ENCODE data around the gene CTNND2. TPM values are rescaled to one million over a fixed set of nuclear protein-coding genes. Genes with fewer than 3 reads are reported as not detected.

Gene CTNND2
- polyA plus RNA-seq, 1 donor from 2014 or later: 67.0 TPM

- Histone ChIP-seq H3K9me2 (ENCODE audit: insufficient read depth, low read length) (no peaks in the 10 kb centered on the region), H3K36me3 (ENCODE audit: insufficient read depth, low read length) (no peaks in the 10 kb centered on the region), H3K9ac (ENCODE audit: low read length) (no peak overlapping the region), H2AFZ (ENCODE audit: low read depth, low read length) (no peak overlapping the region), H4K20me1 (ENCODE audit: insufficient read depth) (no peaks in the 10 kb centered on the region), H3K9me3 (ENCODE audit: low read length) (no peaks in the 10 kb centered on the region), H3F3A (ENCODE audit: insufficient read depth, low read length, poor library complexity, severe bottlenecking) (no peaks in the 10 kb centered on the region), H3K27me3 (ENCODE audit: insufficient read depth, low read depth, low read length) (no peaks in the 10 kb centered on the region), H3K4me2 (ENCODE audit: low read length) (no peak overlapping the region), H3K79me2 (replicated peaks; ENCODE audit: insufficient read depth, low read length) (no peaks in the 10 kb centered on the region), H3K4me3 (ENCODE audit: low read length) (no peak overlapping the region), H3K27ac (ENCODE audit: low read length) (no peak overlapping the region)
- no peak for TF ChIP-seq POLR2AphosphoS5 (IDR thresholded peaks at IDR 0.05)
- no peak for TF ChIP-seq EZH2 (IDR thresholded peaks at IDR 0.05; ENCODE audit: borderline replicate concordance, insufficient read depth, low read length, poor library complexity, severe bottlenecking)
- no peak for TF ChIP-seq REST (IDR thresholded peaks at IDR 0.05; ENCODE audit: borderline replicate concordance)
- no peak for TF ChIP-seq EP300 (conservative IDR thresholded peaks at IDR 0.05; ENCODE audit: poor library complexity, severe bottlenecking)
- TF ChIP-seq RAD21 (conservative IDR thresholded peaks at IDR 0.05): no peak
- no peak for TF ChIP-seq TAF1 (IDR thresholded peaks at IDR 0.05; ENCODE audit: low read depth)
- no peak for TF ChIP-seq CTCF (IDR thresholded peaks at IDR 0.05; ENCODE audit: poor library complexity, severe bottlenecking)
- no peak for TF ChIP-seq SMC3 (conservative IDR thresholded peaks at IDR 0.05; ENCODE audit: poor library complexity)
- no peak for TF ChIP-seq MXI1 (conservative IDR thresholded peaks at IDR 0.05; ENCODE audit: poor library complexity, severe bottlenecking)
These were observed 764.9 kb downstream of the CTNND2 start for GRCh38 chr5:11139217-11139865.

- no peaks in the 10 kb centered on the region for H3K79me2 ChIP-seq (replicated peaks; ENCODE audit: insufficient read depth, low read length)
- no peaks in the 10 kb centered on the region for H3K9me2 ChIP-seq (ENCODE audit: insufficient read depth, low read length)
- no peak overlapping the region for H3K27ac ChIP-seq (ENCODE audit: low read length)
- no peaks in the 10 kb centered on the region for H3K27me3 ChIP-seq (ENCODE audit: insufficient read depth, low read depth, low read length)
- H3K9ac ChIP-seq (ENCODE audit: low read length): no peak overlapping the region
- no peak overlapping the region for H3K4me3 ChIP-seq (ENCODE audit: low read length)
- no peak for TF ChIP-seq RAD21 (conservative IDR thresholded peaks at IDR 0.05)
- no peak for TF ChIP-seq SMC3 (conservative IDR thresholded peaks at IDR 0.05; ENCODE audit: poor library complexity)
- no peak for TF ChIP-seq CTCF (IDR thresholded peaks at IDR 0.05; ENCODE audit: poor library complexity, severe bottlenecking)
- TF ChIP-seq POLR2AphosphoS5 (IDR thresholded peaks at IDR 0.05): no peak
- no peak for TF ChIP-seq EZH2 (IDR thresholded peaks at IDR 0.05; ENCODE audit: borderline replicate concordance, insufficient read depth, low read length, poor library complexity, severe bottlenecking)
- no peak for TF ChIP-seq TAF1 (IDR thresholded peaks at IDR 0.05; ENCODE audit: low read depth)
- TF ChIP-seq REST (IDR thresholded peaks at IDR 0.05; ENCODE audit: borderline replicate concordance): no peak
- no peak for TF ChIP-seq MXI1 (conservative IDR thresholded peaks at IDR 0.05; ENCODE audit: poor library complexity, severe bottlenecking)
- TF ChIP-seq EP300 (conservative IDR thresholded peaks at IDR 0.05; ENCODE audit: poor library complexity, severe bottlenecking): no peak
- H2AFZ ChIP-seq (ENCODE audit: low read depth, low read length): no peak overlapping the region
- H3K4me2 ChIP-seq (ENCODE audit: low read length): no peak overlapping the region
- no peaks in the 10 kb centered on the region for H3F3A ChIP-seq (ENCODE audit: insufficient read depth, low read length, poor library complexity, severe bottlenecking)
- peaks cover 3% of the 10 kb centered on the region for H3K36me3 ChIP-seq (ENCODE audit: insufficient read depth, low read length)
- H4K20me1 ChIP-seq (ENCODE audit: insufficient read depth): no peaks in the 10 kb centered on the region
- H3K9me3 ChIP-seq (ENCODE audit: low read length): no peaks in the 10 kb centered on the region
These were observed 774.1 kb downstream of the CTNND2 start for GRCh38 chr5:11130131-11130530.
